K562 treated with DMSO at 1 percent for 48 hours (cell line): Measurements from ENCODE around the gene ERF. TPM values are rescaled to one million over a fixed set of nuclear protein-coding genes. Genes with fewer than 3 reads are reported as not detected.

Experiments
- total RNA-seq: library from RNA; unstranded; fragments of 300-600 nt; gene quantifications from 2 replicates; pipeline ENCODE4 v1.2.3, GENCODE V29; 2022; ENCODE audit warnings: low replicate concordance; ENCODE audit errors: extremely low read depth

The ERF gene
- total RNA-seq: not detected in 2 replicates

GRCh38 chr19:42254850-42255765 lies at the start of gene ERF:
Gene ERF (minus strand): TSS chr19:42255128. CDS start chr19:42254999, 129 bp downstream.

GRCh38 chr19:42301646-42302203 lies 46.8 kb upstream of the ERF start, which contains the start of gene PRR19:
Gene PRR19 (plus strand): TSS chr19:42302132. CDS start chr19:42309585, 7,453 bp downstream.

GRCh38 chr19:42268704-42269477 lies 14.0 kb upstream of the ERF start, which contains the start of gene CIC:
Gene CIC (plus strand): TSS chr19:42269252. CDS start chr19:42271784, 2,532 bp downstream.

DNA sequence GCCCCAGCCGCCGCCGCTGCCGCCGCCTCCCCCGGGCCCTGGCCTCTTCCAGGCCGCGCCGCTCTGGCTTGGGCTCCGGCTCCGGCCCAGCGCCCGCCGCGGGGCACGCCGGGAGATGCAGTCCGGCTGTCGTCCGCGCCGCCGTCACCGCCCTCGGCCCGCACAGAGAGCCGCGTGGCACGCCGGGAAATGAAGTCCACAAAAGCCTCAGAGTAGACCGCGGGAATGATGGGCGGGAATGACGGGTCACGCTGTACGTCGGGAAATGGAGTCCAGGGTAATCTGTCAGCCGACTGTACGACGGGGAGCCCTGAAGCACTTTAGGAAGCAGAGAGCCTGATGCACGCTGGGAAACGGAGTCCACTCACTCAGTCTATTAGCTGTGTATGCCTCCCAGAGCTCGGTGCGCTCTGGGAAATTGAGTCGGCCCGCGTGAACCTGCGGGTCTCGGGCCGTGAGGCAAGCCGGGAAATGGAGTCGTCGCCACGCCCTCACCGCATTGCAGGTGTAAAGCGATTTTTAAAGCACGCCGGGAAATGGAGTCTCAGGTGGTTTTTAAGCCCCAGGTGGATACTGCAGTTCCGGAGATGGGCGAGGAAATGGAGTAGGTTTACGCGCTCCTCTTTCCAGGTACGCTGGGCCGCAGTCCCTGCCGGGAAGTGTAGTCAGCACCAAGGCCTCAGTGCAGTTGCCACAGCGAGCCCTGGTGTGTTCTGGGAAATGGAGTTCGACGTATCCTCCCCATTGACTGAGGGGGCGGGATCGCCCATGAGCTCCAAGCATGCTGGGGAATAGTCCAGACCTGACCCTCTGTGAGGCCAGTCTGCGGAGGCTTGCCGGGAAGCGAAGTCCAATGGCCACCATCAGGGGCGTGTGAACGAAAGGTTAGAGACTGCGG lies 12.2 kb downstream of the ERF start, which contains the start of gene GSK3A:
GSK3A (minus strand) TSS at position 91 of the 898 bp plus-strand sequence. CDS start 137 bp downstream, outside the sequence.

GRCh38 chr19:42219812-42220750 lies 34.8 kb downstream of the ERF start, which contains the start of gene ZNF526:
Gene ZNF526 (plus strand): TSS chr19:42220312. CDS start chr19:42224404, 4,092 bp downstream.

DNA sequence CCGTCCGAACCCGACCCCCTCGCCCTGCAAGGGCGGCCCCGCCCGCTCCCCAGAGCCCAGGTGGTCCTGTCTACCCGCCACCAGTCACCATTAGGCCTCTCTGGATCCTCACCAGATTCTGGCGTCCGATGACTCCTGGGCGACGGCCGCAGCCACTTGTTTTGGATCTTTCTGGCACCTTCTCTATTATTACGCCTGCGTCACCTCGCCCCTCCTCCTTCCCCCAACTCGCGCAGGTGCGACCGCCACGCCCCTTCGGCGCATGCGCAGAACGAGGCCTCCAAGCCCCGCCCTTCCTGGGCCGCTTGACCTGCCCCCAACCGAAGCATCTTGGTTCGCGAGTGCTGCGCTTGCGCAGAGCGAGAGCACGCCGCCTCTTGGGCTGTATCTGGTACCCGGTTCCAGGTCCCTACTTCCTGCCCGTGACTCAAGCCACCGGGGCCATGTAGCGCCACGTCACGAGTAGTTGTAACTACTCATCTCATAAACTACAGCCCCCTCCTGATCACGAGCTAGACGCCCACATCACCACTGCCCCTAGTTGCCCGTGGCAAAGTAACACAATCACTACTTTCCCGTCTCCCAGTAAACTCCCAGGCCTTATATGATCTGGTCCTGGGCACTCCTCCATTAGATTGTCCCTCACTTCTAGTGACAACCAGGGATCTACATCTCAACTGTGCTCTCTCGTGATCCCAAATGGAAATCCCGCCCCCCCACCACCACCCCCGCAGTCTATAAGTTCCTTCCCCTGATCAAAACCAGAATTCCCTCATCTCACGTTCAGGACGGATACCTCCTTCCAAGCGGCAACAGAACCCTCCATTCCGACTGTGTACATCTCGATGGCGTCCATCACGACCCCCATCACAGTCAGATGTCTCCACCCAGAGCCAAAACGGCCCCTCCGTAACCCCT lies 37.1 kb downstream of the ERF start, which contains the start of gene DEDD2:
DEDD2 (minus strand) TSS at position 158 of the 918 bp plus-strand sequence. CDS start 670 bp downstream, outside the sequence.

Other genes with a start within 250 kb of the ERF start
- gene GRIK5, start 184.9 kb downstream of the ERF start, total RNA-seq: not detected in 2 replicates
- gene ZNF574, start 179.0 kb downstream of the ERF start, total RNA-seq: not detected in 2 replicates
- not detected in 2 replicates for gene POU2F2, start 122.7 kb downstream of the ERF start, total RNA-seq
- gene DEDD2, start 37.5 kb downstream of the ERF start, total RNA-seq: not detected in 2 replicates
- gene ZNF526, start 34.8 kb downstream of the ERF start, total RNA-seq: not detected in 2 replicates
- gene GSK3A, start 12.5 kb downstream of the ERF start, total RNA-seq: not detected in 2 replicates
- not detected in 2 replicates for gene CIC, start 14.1 kb upstream of the ERF start, total RNA-seq
- not detected in 2 replicates for gene PRR19, start 47.0 kb upstream of the ERF start, total RNA-seq
- not detected in 2 replicates for gene PAFAH1B3, start 47.5 kb upstream of the ERF start, total RNA-seq
- not detected in 2 replicates for gene TMEM145, start 58.2 kb upstream of the ERF start, total RNA-seq
- gene MEGF8, start 70.5 kb upstream of the ERF start, total RNA-seq: not detected in 2 replicates
- not detected in 2 replicates for gene CNFN, start 135.2 kb upstream of the ERF start, total RNA-seq
- not detected in 2 replicates for gene LIPE, start 172.3 kb upstream of the ERF start, total RNA-seq
- gene CXCL17, start 187.8 kb upstream of the ERF start, total RNA-seq: not detected in 2 replicates